IPS-15b (cell line): Measurements from ENCODE around the gene KCNS3.
"Not testable (repeated sequence)": the region's sequence is repeated elsewhere in the genome, so short reads cannot be mapped to it uniquely, and the experiment has no call there.

Experiments used
- H3K27me3 ChIP-seq: one replicate; pipeline ENCODE4 v1.6.1; 2013; ENCODE audit warnings: low read length; ENCODE audit not compliant: control insufficient read depth, insufficient read depth
- H3K36me3 ChIP-seq: one replicate; pipeline ENCODE4 v1.6.1; 2013; ENCODE audit warnings: low read length; ENCODE audit not compliant: control insufficient read depth, insufficient read depth
- H3K4me1 ChIP-seq: one replicate; pipeline ENCODE4 v1.6.1; 2013; ENCODE audit warnings: mild to moderate bottlenecking, low read length; ENCODE audit not compliant: control insufficient read depth, insufficient read depth
- H3K4me3 ChIP-seq: one replicate; pipeline ENCODE4 v1.5.1; 2013; ENCODE audit warnings: low read depth, low read length
- H3K9ac ChIP-seq: one replicate; pipeline ENCODE4 v1.6.1; 2013; ENCODE audit warnings: low read depth, mild to moderate bottlenecking, low read length
- H3K9me3 ChIP-seq: one replicate; pipeline ENCODE4 v1.6.1; 2013; ENCODE audit warnings: mild to moderate bottlenecking, low read length; ENCODE audit not compliant: control insufficient read depth, insufficient read depth

KCNS3 gene

GRCh38 chr2:17958466-17959092 lies 80.1 kb downstream of the KCNS3 start:
- Histone ChIP-seq H3K36me3 (no peaks in the 10 kb centered on the region), H3K27me3 (no peaks in the 10 kb centered on the region), H3K9me3 (no peaks in the 10 kb centered on the region), H3K9ac (no peak overlapping the region), H3K4me3 (no peak overlapping the region), H3K4me1 (no peaks in the 10 kb centered on the region)

- H3K4me1 ChIP-seq, result no peaks in the 10 kb centered on the region
- H3K36me3 ChIP-seq, result no peaks in the 10 kb centered on the region
- no peak overlapping the region for H3K4me3 ChIP-seq
- H3K27me3 ChIP-seq, result no peaks in the 10 kb centered on the region
- no peaks in the 10 kb centered on the region for H3K9me3 ChIP-seq
- H3K9ac ChIP-seq, result no peak overlapping the region
Measured at GRCh38 chr2:17959356-17959755, 80.9 kb downstream of the KCNS3 start.

GRCh38 chr2:17959833-17960232 lies 81.4 kb downstream of the KCNS3 start:
- Histone ChIP-seq H3K9me3 (no peaks in the 10 kb centered on the region), H3K36me3 (no peaks in the 10 kb centered on the region), H3K4me3 (no peak overlapping the region), H3K9ac (no peak overlapping the region), H3K4me1 (no peaks in the 10 kb centered on the region), H3K27me3 (no peaks in the 10 kb centered on the region)

GRCh38 chr2:17960925-17961324 lies 82.5 kb downstream of the KCNS3 start:
- H3K9ac ChIP-seq, result no peak overlapping the region
- no peak overlapping the region for H3K4me3 ChIP-seq
- no peaks in the 10 kb centered on the region for H3K9me3 ChIP-seq
- no peaks in the 10 kb centered on the region for H3K4me1 ChIP-seq
- H3K27me3 ChIP-seq, result no peaks in the 10 kb centered on the region
- no peaks in the 10 kb centered on the region for H3K36me3 ChIP-seq

- Histone ChIP-seq H3K9me3 (no peaks in the 10 kb centered on the region), H3K36me3 (no peaks in the 10 kb centered on the region), H3K4me3 (no peak overlapping the region), H3K9ac (no peak overlapping the region), H3K27me3 (no peaks in the 10 kb centered on the region), H3K4me1 (no peaks in the 10 kb centered on the region)
Measured at GRCh38 chr2:17961789-17962188, 83.3 kb downstream of the KCNS3 start.

GRCh38 chr2:17962876-17963275 lies 84.4 kb downstream of the KCNS3 start:
- H3K9ac ChIP-seq, result no peak overlapping the region
- H3K9me3 ChIP-seq, result no peaks in the 10 kb centered on the region
- no peaks in the 10 kb centered on the region for H3K36me3 ChIP-seq
- no peak overlapping the region for H3K4me3 ChIP-seq
- H3K4me1 ChIP-seq, result no peaks in the 10 kb centered on the region
- no peaks in the 10 kb centered on the region for H3K27me3 ChIP-seq

GRCh38 chr2:17963571-17963970 lies 85.1 kb downstream of the KCNS3 start:
- not testable (repeated sequence) for H3K9ac ChIP-seq, H3K4me1 ChIP-seq, H3K4me3 ChIP-seq

GRCh38 chr2:17965196-17965595 lies 86.7 kb downstream of the KCNS3 start:
- Histone ChIP-seq H3K36me3 (no peaks in the 10 kb centered on the region), H3K9me3 (no peaks in the 10 kb centered on the region), H3K4me3 (no peak overlapping the region), H3K27me3 (no peaks in the 10 kb centered on the region), H3K9ac (no peak overlapping the region), H3K4me1 (no peaks in the 10 kb centered on the region)

More at GRCh38 chr2:17963571-17963970, 85.1 kb downstream of the KCNS3 start:
- not testable (repeated sequence) for H3K9me3 ChIP-seq, H3K27me3 ChIP-seq, H3K36me3 ChIP-seq

GRCh38 chr2:17966798-17967197 lies 88.3 kb downstream of the KCNS3 start:
- Histone ChIP-seq H3K4me1 (no peaks in the 10 kb centered on the region), H3K4me3 (no peak overlapping the region), H3K27me3 (no peaks in the 10 kb centered on the region), H3K9ac (no peak overlapping the region), H3K36me3 (no peaks in the 10 kb centered on the region), H3K9me3 (no peaks in the 10 kb centered on the region)

GRCh38 chr2:17969661-17970060 lies 91.2 kb downstream of the KCNS3 start:
- no peak overlapping the region for H3K4me3 ChIP-seq
- no peaks in the 10 kb centered on the region for H3K4me1 ChIP-seq
- no peaks in the 10 kb centered on the region for H3K9me3 ChIP-seq

GRCh38 chr2:17971531-17972125 lies 93.2 kb downstream of the KCNS3 start:
- no peak overlapping the region for H3K4me3 ChIP-seq
- H3K36me3 ChIP-seq, result no peaks in the 10 kb centered on the region
- no peaks in the 10 kb centered on the region for H3K4me1 ChIP-seq

More at GRCh38 chr2:17969661-17970060, 91.2 kb downstream of the KCNS3 start:
- H3K9ac ChIP-seq, result no peak overlapping the region
- no peaks in the 10 kb centered on the region for H3K36me3 ChIP-seq
- H3K27me3 ChIP-seq, result no peaks in the 10 kb centered on the region

GRCh38 chr2:17972991-17973390 lies 94.5 kb downstream of the KCNS3 start:
- Histone ChIP-seq H3K9ac (no peak overlapping the region), H3K9me3 (no peaks in the 10 kb centered on the region), H3K4me3 (no peak overlapping the region), H3K36me3 (no peaks in the 10 kb centered on the region), H3K4me1 (no peaks in the 10 kb centered on the region), H3K27me3 (no peaks in the 10 kb centered on the region)

More at GRCh38 chr2:17971531-17972125, 93.2 kb downstream of the KCNS3 start:
- Histone ChIP-seq H3K9ac (no peak overlapping the region), H3K27me3 (no peaks in the 10 kb centered on the region), H3K9me3 (no peaks in the 10 kb centered on the region)
